Prostate gland (tissue), 2 donors: ENCODE measurements around the gene SVOPL.

Experiments
- CTCF ChIP-seq, 4 experiments: fragments of 200-600 bp in 2 of 4; fragments of 450-650 bp in 2 of 4; sonication (generic) in 2 of 4; IDR thresholded peaks; 1 replicate in 3 of 4; 2 replicates in 1 of 4; pipeline ENCODE4 v1.5.1; 2016 to 2019; ENCODE audit warnings: antibody characterized with exemption in 4 of 4, mild to moderate bottlenecking in 2 of 4, moderate library complexity in 2 of 4
- POLR2A ChIP-seq: fragments of 450-650 bp; IDR thresholded peaks from one replicate; pipeline ENCODE4 v1.6.1; 2016; ENCODE audit warnings: antibody characterized with exemption, mild to moderate bottlenecking

GRCh38 chr7:138665249-138665648 lies 35.9 kb downstream of the SVOPL start:
- no peak for TF ChIP-seq CTCF (IDR thresholded peaks at IDR 0.05)
- no peak for TF ChIP-seq POLR2A
